ENCODE data around the gene AADAC.

DNA sequence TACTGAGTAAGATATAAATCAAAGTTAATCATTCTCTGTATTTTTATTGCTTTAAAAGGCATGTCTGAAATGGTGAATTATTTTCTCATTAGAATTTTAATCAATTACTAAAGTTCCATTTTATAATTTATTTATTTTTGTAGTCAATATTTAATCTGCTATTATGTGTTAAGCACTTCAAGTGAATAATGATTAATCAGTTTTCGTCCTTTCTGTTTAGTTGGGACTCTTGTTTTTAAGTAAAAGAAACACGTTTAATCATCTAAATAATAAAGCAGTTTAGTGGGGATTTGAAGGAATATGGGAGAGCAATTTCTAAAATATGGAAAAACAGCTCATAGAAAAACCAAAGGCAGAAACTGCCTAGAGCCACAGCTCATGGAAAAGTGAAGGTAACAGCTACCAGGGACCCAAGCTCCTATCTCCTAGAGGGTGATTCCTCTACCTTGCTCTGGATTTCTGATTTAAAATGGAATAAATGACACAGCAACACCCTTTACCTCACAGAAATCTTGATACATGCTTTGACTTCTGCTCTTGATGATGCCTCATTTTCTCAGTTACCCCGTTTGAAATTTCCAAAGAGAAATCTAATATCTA is 31.5 kb downstream of the AADAC start:
- TF ChIP-seq CTCF (conservative IDR thresholded peaks at IDR 0.05; ENCODE audit: low read depth, low read length) (no peak), EZH2 (IDR thresholded peaks at IDR 0.05; ENCODE audit: borderline replicate concordance, low read depth, low read length, poor library complexity, severe bottlenecking) (no peak)
